Measurements from ENCODE around the gene KRT34.
"Not testable (repeated sequence)": the region's sequence is repeated elsewhere in the genome, so short reads cannot be mapped to it uniquely, and the experiment has no call there.

KRT34 gene

GRCh38 chr17:41404024-41404671, 22.0 kb upstream of the KRT34 start:
- DNase-seq (ENCODE audit: low spot score): peak; percentile 91

DNA sequence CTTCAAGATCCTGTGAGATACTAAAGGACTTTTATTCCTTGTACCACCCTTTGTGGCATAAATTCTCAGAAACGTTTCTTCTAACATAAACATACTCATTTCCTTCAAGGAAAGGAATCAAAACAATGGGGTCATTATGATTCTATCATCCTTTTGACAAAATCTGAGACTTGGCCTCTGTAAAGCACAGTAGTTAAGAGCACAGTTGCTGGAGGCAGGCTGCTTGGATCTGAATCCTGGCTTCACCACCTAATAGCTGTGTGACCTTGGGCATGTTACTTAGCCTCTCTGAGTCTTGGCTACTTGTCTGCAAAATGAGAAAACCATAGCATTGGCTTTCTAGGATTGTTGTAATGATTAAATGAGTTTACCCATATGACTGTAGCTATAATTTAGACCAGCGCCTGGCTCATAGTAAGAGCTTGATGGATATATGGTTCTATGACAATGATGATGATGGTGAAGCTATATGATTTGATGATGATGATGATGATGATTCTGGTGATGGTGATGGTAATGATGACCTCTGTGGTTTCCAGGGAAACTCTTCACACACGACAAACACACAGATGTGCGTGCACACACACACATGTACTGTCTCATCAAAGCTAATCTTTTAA, 21.4 kb upstream of the KRT34 start:
- no peak for DNase-seq (ENCODE audit: low spot score)

- DNase-seq (ENCODE audit: low spot score): no peak
These were observed 20.1 kb upstream of the KRT34 start for GRCh38 chr17:41402161-41402560.

DNA sequence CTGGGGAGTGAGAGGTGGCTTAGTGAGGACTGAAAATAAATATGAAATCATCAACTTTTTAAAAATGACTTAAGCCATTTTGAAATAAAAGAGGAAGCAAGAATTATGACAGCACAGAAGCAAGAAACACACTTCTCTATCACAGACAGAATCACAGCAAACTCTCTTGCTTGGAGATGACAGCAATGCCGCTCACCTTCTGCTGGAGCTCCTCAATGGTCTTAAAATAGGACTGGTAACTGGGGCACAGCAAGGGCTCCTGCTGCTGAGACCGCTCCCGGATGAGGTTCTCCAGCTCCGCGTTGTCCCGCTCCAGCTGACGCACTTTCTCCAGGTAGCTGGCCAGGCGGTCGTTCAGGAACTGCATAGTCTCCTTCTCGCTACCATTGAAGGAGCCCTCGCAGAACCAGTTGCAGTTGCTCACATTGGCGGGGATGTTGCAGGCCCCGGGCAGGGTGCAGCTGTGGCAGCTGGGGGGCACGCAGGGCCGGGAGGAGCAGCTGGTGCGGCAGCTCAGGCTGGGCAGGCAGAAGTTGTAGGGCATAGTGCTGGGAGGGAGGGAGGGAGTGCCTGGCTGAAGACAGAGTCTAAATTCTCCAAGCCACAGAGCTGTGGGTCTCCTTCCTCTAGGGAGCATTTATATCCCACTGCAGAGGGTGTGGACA, 15.0 kb upstream of the KRT34 start, which contains the start of gene KRT31:
Gene KRT31, minus strand, starts transcription at position 613 of the 665 bp plus-strand sequence. Its CDS starts 69 bp downstream, at position 544.
- DNase-seq (ENCODE audit: low spot score): no peak

- no peak for DNase-seq (ENCODE audit: low spot score)
These were observed 14.2 kb upstream of the KRT34 start for GRCh38 chr17:41396340-41396739.

DNA sequence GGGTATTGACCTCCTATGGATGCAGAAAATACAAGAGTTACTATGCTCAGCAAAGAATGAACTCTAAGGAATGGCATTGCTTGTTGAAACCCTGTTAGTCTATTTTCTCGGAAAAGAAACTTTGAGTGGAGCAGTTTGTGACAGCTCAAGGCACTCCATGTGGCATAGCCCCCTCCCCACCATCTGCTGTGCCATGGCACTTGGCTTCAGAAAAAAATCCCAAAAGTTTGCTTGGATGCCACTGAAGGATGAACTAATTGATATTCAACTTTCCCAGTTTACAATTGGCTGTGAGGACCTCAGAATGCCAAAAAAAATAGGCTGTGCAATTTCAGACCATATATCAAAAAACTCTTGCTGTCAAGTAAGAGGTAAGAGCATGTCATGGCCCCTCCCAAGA, 13.5 kb upstream of the KRT34 start:
- no peak for DNase-seq (ENCODE audit: low spot score)

- not testable (repeated sequence) for DNase-seq (ENCODE audit: low spot score)
These were observed 12.9 kb upstream of the KRT34 start for GRCh38 chr17:41395044-41395443.

GRCh38 chr17:41394254-41394996, 12.3 kb upstream of the KRT34 start:
- no peak for DNase-seq (ENCODE audit: low spot score)

DNA sequence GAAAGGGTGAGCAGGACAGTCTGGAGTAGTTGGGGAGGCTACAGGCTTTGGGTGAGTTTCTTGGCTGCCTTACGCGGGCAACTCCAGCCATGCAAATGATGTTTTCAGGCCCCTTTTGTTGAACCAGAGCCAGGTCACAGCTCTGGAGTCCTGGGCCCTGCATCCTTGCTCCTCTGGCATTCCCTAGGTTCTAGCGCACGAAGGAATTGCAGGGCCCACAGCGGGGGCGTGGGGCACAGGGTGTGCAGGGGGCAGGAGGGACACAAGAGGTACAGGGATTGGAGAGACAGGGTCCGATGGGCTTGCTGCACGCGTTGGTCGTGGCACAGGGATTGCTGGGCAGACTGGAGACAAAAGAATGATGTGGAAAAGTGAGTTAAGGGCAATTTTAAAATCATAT, 11.7 kb upstream of the KRT34 start:
- no peak for DNase-seq (ENCODE audit: low spot score)

- no peak for DNase-seq (ENCODE audit: low spot score)
These were observed 11.2 kb upstream of the KRT34 start for GRCh38 chr17:41393294-41393693.

DNA sequence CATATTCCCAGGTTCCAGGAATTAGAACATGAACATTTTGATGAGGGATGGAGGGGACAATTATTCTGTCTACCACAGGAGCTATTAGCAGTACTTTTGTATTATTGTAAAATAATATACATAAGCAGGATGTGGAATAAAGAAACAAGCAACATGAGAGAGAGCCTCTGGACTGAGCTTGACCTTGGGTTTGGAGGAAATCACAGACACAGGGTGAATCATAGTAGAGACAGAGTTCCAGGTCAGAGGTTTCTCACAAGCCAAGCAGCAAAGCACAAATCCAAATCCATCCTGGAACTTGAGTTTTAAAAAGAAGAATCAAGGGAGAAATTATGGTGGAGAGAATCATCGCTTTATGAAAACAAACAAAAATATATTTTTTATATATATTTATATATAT, 10.2 kb upstream of the KRT34 start:
- peak; percentile 36 for DNase-seq (ENCODE audit: low spot score)

GRCh38 chr17:41391535-41391934, 9.4 kb upstream of the KRT34 start:
- no peak for DNase-seq (ENCODE audit: low spot score)

GRCh38 chr17:41390411-41390938, 8.4 kb upstream of the KRT34 start:
- DNase-seq (ENCODE audit: low spot score): no peak

DNA sequence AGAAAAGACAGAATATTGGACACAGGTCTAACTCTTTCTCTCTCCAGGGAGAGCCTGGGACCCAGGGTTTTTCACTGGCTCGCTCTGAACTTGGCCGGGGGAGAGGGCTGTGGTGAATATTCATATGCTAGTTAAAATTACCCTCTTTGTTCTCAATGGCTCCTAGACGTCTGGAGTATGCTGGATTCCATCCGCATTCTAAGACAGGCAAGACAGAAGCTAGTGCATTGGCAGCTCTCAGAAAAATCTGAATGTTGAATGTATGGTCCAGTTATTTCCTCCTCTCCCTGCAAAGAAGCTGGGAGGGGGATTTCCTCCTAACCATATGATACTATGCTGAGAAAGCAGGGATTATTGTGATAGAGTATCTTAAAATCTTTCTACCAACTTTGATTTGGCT, 5.6 kb upstream of the KRT34 start:
- no peak for DNase-seq (ENCODE audit: low spot score)

- no peak for DNase-seq (ENCODE audit: low spot score)
These were observed 4.1 kb upstream of the KRT34 start for GRCh38 chr17:41386227-41386626.

- DNase-seq (ENCODE audit: low spot score): no peak
These were observed 1.6 kb upstream of the KRT34 start for GRCh38 chr17:41383690-41384089.

GRCh38 chr17:41382394-41382793, 288 bp upstream of the KRT34 start:
- DNase-seq (ENCODE audit: low spot score): peak; percentile 78

DNA sequence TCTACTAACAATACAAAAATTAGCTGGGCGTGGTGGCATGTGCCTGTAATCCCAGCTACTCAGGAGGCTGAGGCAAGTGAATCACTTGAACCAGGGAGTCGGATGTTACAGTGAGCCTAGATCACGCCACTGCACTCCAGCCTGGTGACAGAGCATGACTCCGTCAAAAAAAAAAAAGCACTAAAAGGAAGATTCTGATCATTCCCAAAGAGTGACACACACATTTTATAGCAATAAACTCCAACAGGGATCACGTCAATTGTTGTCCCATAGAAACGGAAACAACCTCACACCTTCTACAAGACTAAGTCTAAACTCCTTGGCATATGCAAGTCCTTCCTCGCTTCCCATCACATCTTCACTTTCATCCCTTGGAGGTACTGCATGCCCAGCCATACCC, 2.0 kb downstream of the KRT34 start:
- DNase-seq (ENCODE audit: low spot score): peak; percentile 79

GRCh38 chr17:41377546-41377945, 4.6 kb downstream of the KRT34 start:
- no peak for DNase-seq (ENCODE audit: low spot score)

- DNase-seq (ENCODE audit: low spot score): no peak
These were observed 12.4 kb downstream of the KRT34 start, which contains the start of gene KRT33B for GRCh38 chr17:41369713-41370112. Gene KRT33B, minus strand, starts transcription at chr17:41369813. Its CDS starts 63 bp downstream, at chr17:41369750.

- DNase-seq (ENCODE audit: low spot score): no peak
These were observed 13.1 kb downstream of the KRT34 start for GRCh38 chr17:41369023-41369422.

- DNase-seq (ENCODE audit: low spot score): peak; percentile 93
These were observed 14.6 kb downstream of the KRT34 start for GRCh38 chr17:41367426-41368075.
